Nephron (organoid): ENCODE data around the gene ETV6.

Experiments used
- H3K27ac Mint-ChIP-seq, 3 experiments: 2 replicates each; pipeline ENCODE4 v1.8.0; 2020; ENCODE audit warnings: mixed read lengths in 3 of 3, mild to moderate bottlenecking in 2 of 3, moderate library complexity in 1 of 3
- H3K27me3 Mint-ChIP-seq: 2 replicates; pipeline ENCODE4 v1.8.0; 2021; ENCODE audit warnings: low read depth, mild to moderate bottlenecking, moderate library complexity, mixed read lengths
- H3K36me3 Mint-ChIP-seq: 2 replicates; pipeline ENCODE4 v1.8.0; 2020; ENCODE audit warnings: low read depth, mixed read lengths
- H3K4me1 Mint-ChIP-seq: 2 replicates; pipeline ENCODE4 v1.8.0; 2020; ENCODE audit warnings: mixed read lengths
- H3K4me3 Mint-ChIP-seq, 3 experiments: 2 replicates each; pipeline ENCODE4 v1.8.0; 2020; ENCODE audit warnings: mild to moderate bottlenecking in 3 of 3, mixed read lengths in 3 of 3, moderate library complexity in 2 of 3
- H3K9me3 Mint-ChIP-seq: 2 replicates; pipeline ENCODE4 v1.8.0; 2020; ENCODE audit warnings: mixed read lengths
- CTCF ChIP-seq, 3 experiments: fragments of 200-600 bp; sonication (generic); IDR thresholded peaks; one replicate each; pipeline ENCODE4 v1.5.0; 2021; ENCODE audit warnings: antibody characterized with exemption in 3 of 3; ENCODE audit not compliant: unreplicated experiment in 3 of 3

The ETV6 gene

GRCh38 chr12:11658791-11659190, 9.3 kb downstream of the ETV6 start:
- peaks cover 17% of the 10 kb centered on the region for H3K36me3 Mint-ChIP-seq
- H3K9me3 Mint-ChIP-seq = no peaks in the 10 kb centered on the region
- peaks cover 64% of the 10 kb centered on the region for H3K4me1 Mint-ChIP-seq
- H3K4me3 Mint-ChIP-seq = no peak overlapping the region
- no peaks in the 10 kb centered on the region for H3K27me3 Mint-ChIP-seq
- H3K27ac Mint-ChIP-seq = no peak overlapping the region
- TF ChIP-seq CTCF (IDR thresholded peaks at IDR 0.05; ENCODE audit: unreplicated experiment in 3 of 3) = no peak

- peaks cover 71% of the 10 kb centered on the region for H3K4me1 Mint-ChIP-seq
- no peaks in the 10 kb centered on the region for H3K27me3 Mint-ChIP-seq
- H3K27ac Mint-ChIP-seq = no peak overlapping the region
- H3K36me3 Mint-ChIP-seq = peaks cover 17% of the 10 kb centered on the region
- TF ChIP-seq CTCF (IDR thresholded peaks at IDR 0.05; ENCODE audit: unreplicated experiment in 3 of 3) = no peak
- H3K9me3 Mint-ChIP-seq = no peaks in the 10 kb centered on the region
- no peak overlapping the region for H3K4me3 Mint-ChIP-seq
These were observed 11.2 kb downstream of the ETV6 start for GRCh38 chr12:11660624-11661023.

GRCh38 chr12:11661491-11662089, 12.1 kb downstream of the ETV6 start:
- no peak for TF ChIP-seq CTCF (IDR thresholded peaks at IDR 0.05; ENCODE audit: unreplicated experiment in 3 of 3)
- Mint-ChIP-seq H3K9me3 (no peaks in the 10 kb centered on the region), H3K36me3 (peaks cover 17% of the 10 kb centered on the region)

GRCh38 chr12:11662369-11662768, 12.9 kb downstream of the ETV6 start:
- Mint-ChIP-seq H3K4me1 (peaks cover 64% of the 10 kb centered on the region), H3K36me3 (peaks cover 17% of the 10 kb centered on the region), H3K4me3 (no peak overlapping the region), H3K27ac (no peak overlapping the region), H3K27me3 (no peaks in the 10 kb centered on the region), H3K9me3 (no peaks in the 10 kb centered on the region)
- no peak for TF ChIP-seq CTCF (IDR thresholded peaks at IDR 0.05; ENCODE audit: unreplicated experiment in 3 of 3)

More at GRCh38 chr12:11661491-11662089, 12.1 kb downstream of the ETV6 start:
- H3K4me3 Mint-ChIP-seq = no peak overlapping the region
- peaks cover 72% of the 10 kb centered on the region for H3K4me1 Mint-ChIP-seq
- peak overlapping the region in 1 of 3 experiments; percentile 12 for H3K27ac Mint-ChIP-seq
- H3K27me3 Mint-ChIP-seq = no peaks in the 10 kb centered on the region

GRCh38 chr12:11663130-11663529, 13.7 kb downstream of the ETV6 start:
- no peak for TF ChIP-seq CTCF (IDR thresholded peaks at IDR 0.05; ENCODE audit: unreplicated experiment in 3 of 3)
- no peak overlapping the region for H3K4me3 Mint-ChIP-seq
- H3K4me1 Mint-ChIP-seq = peaks cover 58% of the 10 kb centered on the region
- H3K9me3 Mint-ChIP-seq = no peaks in the 10 kb centered on the region
- no peaks in the 10 kb centered on the region for H3K27me3 Mint-ChIP-seq
- H3K36me3 Mint-ChIP-seq = peaks cover 17% of the 10 kb centered on the region
- peak overlapping the region in 2 of 3 experiments; percentile 23 to 40 for H3K27ac Mint-ChIP-seq

- H3K4me3 Mint-ChIP-seq = no peak overlapping the region
- no peaks in the 10 kb centered on the region for H3K27me3 Mint-ChIP-seq
- H3K27ac Mint-ChIP-seq = peak overlapping the region in 1 of 3 experiments; percentile 32
- TF ChIP-seq CTCF (IDR thresholded peaks at IDR 0.05; ENCODE audit: unreplicated experiment in 3 of 3) = no peak
- peaks cover 53% of the 10 kb centered on the region for H3K4me1 Mint-ChIP-seq
- peaks cover 17% of the 10 kb centered on the region for H3K36me3 Mint-ChIP-seq
- H3K9me3 Mint-ChIP-seq = no peaks in the 10 kb centered on the region
These were observed 14.6 kb downstream of the ETV6 start for GRCh38 chr12:11664101-11664500.
